Loucy (cell line): Measurements from ENCODE around the gene C1orf167.

Source experiments
- H2AFZ ChIP-seq: fragments of 200-600 bp; sonication (generic); 2 replicates; pipeline ENCODE4 v1.6.0; 2016; ENCODE audit warnings: antibody characterized with exemption, mild to moderate bottlenecking, low read length, moderate library complexity
- H3F3A ChIP-seq: fragments of 200-600 bp; 2 replicates; pipeline ENCODE4 v1.6.0; 2016; ENCODE audit warnings: antibody characterized with exemption, low read depth, mild to moderate bottlenecking
- H3K27me3 ChIP-seq: fragments of 200-600 bp; sonication (generic); 2 replicates; pipeline ENCODE4 v1.6.1; 2014; ENCODE audit warnings: low read length, mild to moderate bottlenecking; ENCODE audit not compliant: insufficient read depth, poor library complexity, severe bottlenecking
- H3K36me3 ChIP-seq: fragments of 200-600 bp; sonication (generic); 2 replicates; pipeline ENCODE4 v1.6.1; 2016; ENCODE audit warnings: low read length; ENCODE audit not compliant: insufficient read depth
- H3K4me1 ChIP-seq: fragments of 200-600 bp; sonication (generic); 2 replicates; pipeline ENCODE4 v1.5.1; 2014; ENCODE audit warnings: low read length, mild to moderate bottlenecking; ENCODE audit not compliant: insufficient read depth, poor library complexity, severe bottlenecking
- H3K4me2 ChIP-seq: fragments of 200-600 bp; sonication (generic); 2 replicates; pipeline ENCODE4 v1.6.0; 2014; ENCODE audit warnings: antibody characterized with exemption, low read length, low read depth, mild to moderate bottlenecking; ENCODE audit not compliant: poor library complexity, severe bottlenecking
- H3K4me3 ChIP-seq: fragments of 200-600 bp; sonication (generic); 2 replicates; pipeline ENCODE4 v1.5.1; 2014; ENCODE audit warnings: low read length, mild to moderate bottlenecking, mixed read lengths; ENCODE audit not compliant: poor library complexity, severe bottlenecking
- H3K79me2 ChIP-seq: fragments of 200-600 bp; sonication (generic); 2 replicates; pipeline ENCODE4 v1.6.1; 2014; ENCODE audit warnings: low read length; ENCODE audit not compliant: insufficient read depth
- H3K9ac ChIP-seq: fragments of 200-600 bp; sonication (generic); 2 replicates; pipeline ENCODE4 v1.6.0; 2014; ENCODE audit warnings: mild to moderate bottlenecking, low read depth, low read length, moderate library complexity; ENCODE audit not compliant: poor library complexity, severe bottlenecking
- H3K9me2 ChIP-seq: fragments of 200-600 bp; sonication (generic); replicated peaks from 2 replicates; pipeline ENCODE4 v1.6.1; 2016; ENCODE audit warnings: low read depth, low read length, mixed read lengths
- H3K9me3 ChIP-seq: fragments of 200-600 bp; sonication (generic); 2 replicates; pipeline ENCODE4 v1.6.1; 2014; ENCODE audit warnings: mild to moderate bottlenecking, antibody characterized with exemption, low read length, low read depth; ENCODE audit not compliant: insufficient read depth
- H4K20me1 ChIP-seq: fragments of 200-600 bp; sonication (generic); 2 replicates; pipeline ENCODE4 v1.6.0; 2014; ENCODE audit warnings: antibody characterized with exemption, low read length, mild to moderate bottlenecking; ENCODE audit not compliant: insufficient read depth, poor library complexity, severe bottlenecking
- EZH2phosphoT487 ChIP-seq: fragments of 200-600 bp; IDR thresholded peaks from 2 replicates; pipeline ENCODE4 v1.6.1; 2018; ENCODE audit warnings: antibody characterized with exemption, mild to moderate bottlenecking, moderate library complexity, borderline replicate concordance
- TF ChIP-seq, protein P1 (sequence below): fragments of 200-600 bp; sonication (generic); conservative IDR thresholded peaks from 2 replicates; pipeline ENCODE4 v1.5.1; 2014; ENCODE audit warnings: mild to moderate bottlenecking, antibody characterized with exemption, low read length

Gene C1orf167

DNA sequence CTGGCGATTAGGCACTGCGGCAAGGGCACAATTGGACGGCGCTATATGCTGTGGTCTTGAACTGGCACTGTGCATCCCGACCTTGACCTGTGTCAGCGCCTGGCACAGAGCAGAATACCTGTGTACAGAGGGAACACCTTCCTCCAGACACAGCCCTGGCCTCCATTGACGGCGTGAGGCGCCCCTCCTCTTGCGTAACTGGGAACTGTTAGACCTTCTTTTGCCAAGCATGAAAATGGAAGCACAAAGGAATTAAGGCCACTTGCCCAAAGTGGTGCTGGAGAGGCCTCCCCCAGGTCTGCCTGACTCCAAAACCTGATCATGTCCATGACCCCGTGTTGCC is 32.9 kb upstream of the C1orf167 start:
- H3K4me2 ChIP-seq = no peak overlapping the region
- no peaks in the 10 kb centered on the region for H3K9me3 ChIP-seq
- H3K36me3 ChIP-seq = no peaks in the 10 kb centered on the region
- no peaks in the 10 kb centered on the region for H4K20me1 ChIP-seq
- no peaks in the 10 kb centered on the region for H3K79me2 ChIP-seq
- H3K9me2 ChIP-seq = no peaks in the 10 kb centered on the region
- no peak overlapping the region for H2AFZ ChIP-seq
- no peaks in the 10 kb centered on the region for H3K27me3 ChIP-seq
- TF ChIP-seq EZH2phosphoT487 = no peak
- TF ChIP-seq, protein P1, sequence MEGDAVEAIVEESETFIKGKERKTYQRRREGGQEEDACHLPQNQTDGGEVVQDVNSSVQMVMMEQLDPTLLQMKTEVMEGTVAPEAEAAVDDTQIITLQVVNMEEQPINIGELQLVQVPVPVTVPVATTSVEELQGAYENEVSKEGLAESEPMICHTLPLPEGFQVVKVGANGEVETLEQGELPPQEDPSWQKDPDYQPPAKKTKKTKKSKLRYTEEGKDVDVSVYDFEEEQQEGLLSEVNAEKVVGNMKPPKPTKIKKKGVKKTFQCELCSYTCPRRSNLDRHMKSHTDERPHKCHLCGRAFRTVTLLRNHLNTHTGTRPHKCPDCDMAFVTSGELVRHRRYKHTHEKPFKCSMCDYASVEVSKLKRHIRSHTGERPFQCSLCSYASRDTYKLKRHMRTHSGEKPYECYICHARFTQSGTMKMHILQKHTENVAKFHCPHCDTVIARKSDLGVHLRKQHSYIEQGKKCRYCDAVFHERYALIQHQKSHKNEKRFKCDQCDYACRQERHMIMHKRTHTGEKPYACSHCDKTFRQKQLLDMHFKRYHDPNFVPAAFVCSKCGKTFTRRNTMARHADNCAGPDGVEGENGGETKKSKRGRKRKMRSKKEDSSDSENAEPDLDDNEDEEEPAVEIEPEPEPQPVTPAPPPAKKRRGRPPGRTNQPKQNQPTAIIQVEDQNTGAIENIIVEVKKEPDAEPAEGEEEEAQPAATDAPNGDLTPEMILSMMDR = no peak
- peak overlapping the region; percentile 38 for H3K9ac ChIP-seq
- peaks cover 43% of the 10 kb centered on the region for H3K4me1 ChIP-seq
- peak overlapping the region; percentile 65 for H3K4me3 ChIP-seq
- H3F3A ChIP-seq = no peaks in the 10 kb centered on the region; the same call in 1 of the 2 replicates

- H3K27me3 ChIP-seq = no peaks in the 10 kb centered on the region
- peak overlapping the region; percentile 65 for H3K4me3 ChIP-seq
- no peaks in the 10 kb centered on the region for H3K9me3 ChIP-seq
- H3K79me2 ChIP-seq = no peaks in the 10 kb centered on the region
- TF ChIP-seq EZH2phosphoT487 = no peak
- TF ChIP-seq, protein P1 = no peak
- no peaks in the 10 kb centered on the region for H4K20me1 ChIP-seq
- H3K9me2 ChIP-seq = no peaks in the 10 kb centered on the region
- no peaks in the 10 kb centered on the region; the same call in 1 of the 2 replicates for H3F3A ChIP-seq
- H3K4me2 ChIP-seq = peak overlapping the region; percentile 74
- H2AFZ ChIP-seq = no peak overlapping the region
- H3K9ac ChIP-seq = peak overlapping the region; percentile 38
- peaks cover 38% of the 10 kb centered on the region for H3K4me1 ChIP-seq
- H3K36me3 ChIP-seq = no peaks in the 10 kb centered on the region
These were observed 32.2 kb upstream of the C1orf167 start for GRCh38 chr1:11729498-11730428.

- no peaks in the 10 kb centered on the region for H3K9me2 ChIP-seq
- H3K9me3 ChIP-seq = no peaks in the 10 kb centered on the region
- peak overlapping the region; percentile 69 for H3K9ac ChIP-seq
- H4K20me1 ChIP-seq = no peaks in the 10 kb centered on the region
- H2AFZ ChIP-seq = 0 out of 2 replicates have a peak overlapping the region, but pooled peaks have one; percentile 0
- peak overlapping the region; percentile 65 for H3K4me3 ChIP-seq
- no peak for TF ChIP-seq EZH2phosphoT487
- TF ChIP-seq, protein P1 = no peak
- no peaks in the 10 kb centered on the region; the same call in 1 of the 2 replicates for H3F3A ChIP-seq
- H3K36me3 ChIP-seq = no peaks in the 10 kb centered on the region
- no peaks in the 10 kb centered on the region for H3K79me2 ChIP-seq
- peak overlapping the region; percentile 74 for H3K4me2 ChIP-seq
- H3K4me1 ChIP-seq = peaks cover 39% of the 10 kb centered on the region
- no peaks in the 10 kb centered on the region for H3K27me3 ChIP-seq
These were observed 31.5 kb upstream of the C1orf167 start for GRCh38 chr1:11730429-11730891.
